ENCODE data around the gene ALDH3B2.
"Not testable (repeated sequence)": the region's sequence is repeated elsewhere in the genome, so short reads cannot be mapped to it uniquely, and the experiment has no call there.

Gene ALDH3B2

GRCh38 chr11:67641338-67642172 lies 32.9 kb downstream of the ALDH3B2 start:
- H3K4me1 ChIP-seq: no peaks in the 10 kb centered on the region
- no peak overlapping the region for H3K27ac ChIP-seq
- H3K9me3 ChIP-seq: peaks cover 0 to 2% (median 0%) of the 10 kb centered on the region in 3 donors
- no peaks in the 10 kb centered on the region for H3K36me3 ChIP-seq
- H3K27me3 ChIP-seq: peaks cover 0 to 40% of the 10 kb centered on the region in 2 donors
- no peak for DNase-seq
- TF ChIP-seq CTCF (IDR thresholded peaks at IDR 0.05): no peak
- intact Hi-C loops (cut with DNase I; ENCODE audit: low total_unique reads): no loop called here
- H3K4me3 ChIP-seq: no peak overlapping the region

- Histone ChIP-seq H3K27ac (no peak overlapping the region), H3K27me3 (peaks cover 0 to 34% of the 10 kb centered on the region in 2 donors), H3K4me1 (no peaks in the 10 kb centered on the region), H3K36me3 (no peaks in the 10 kb centered on the region), H3K9me3 (peaks cover 0 to 2% (median 0%) of the 10 kb centered on the region in 3 donors), H3K4me3 (no peak overlapping the region)
- no peak for DNase-seq
- TF ChIP-seq CTCF (IDR thresholded peaks at IDR 0.05): no peak
- intact Hi-C loops (cut with DNase I; ENCODE audit: low total_unique reads): no loop called here
Observed at GRCh38 chr11:67640758-67641337, 33.6 kb downstream of the ALDH3B2 start.

GRCh38 chr11:67640021-67640757 lies 34.2 kb downstream of the ALDH3B2 start:
- intact Hi-C loops (cut with DNase I; ENCODE audit: low total_unique reads): no loop called here
- DNase-seq: peak in 1 of 2 donors; percentile 51
- Histone ChIP-seq H3K4me3 (no peak overlapping the region), H3K27me3 (peaks cover 0 to 29% of the 10 kb centered on the region in 2 donors), H3K36me3 (no peaks in the 10 kb centered on the region), H3K27ac (no peak overlapping the region), H3K4me1 (no peaks in the 10 kb centered on the region), H3K9me3 (peaks cover 0 to 2% (median 0%) of the 10 kb centered on the region in 3 donors)
- peak; percentile 35 to 44 for TF ChIP-seq CTCF (IDR thresholded peaks at IDR 0.05)

GRCh38 chr11:67639438-67639859 lies 35.0 kb downstream of the ALDH3B2 start, which contains the start of gene TBX10:
Gene TBX10, minus strand, starts transcription at chr11:67639763. Its CDS starts 291 bp downstream, at chr11:67639472.
- no peak within 1 kb of the TSS for H3K27ac ChIP-seq
- H3K27me3 ChIP-seq: peaks cover 0 to 37% of the 10 kb centered on the region in 2 donors
- no peak for TF ChIP-seq CTCF (IDR thresholded peaks at IDR 0.05)
- intact Hi-C loops (cut with DNase I; ENCODE audit: low total_unique reads): no loop called here
- H3K4me1 ChIP-seq: no peaks in the 10 kb centered on the region
- no peak for DNase-seq
- no peaks in the 10 kb centered on the region for H3K36me3 ChIP-seq
- H3K4me3 ChIP-seq: no peak within 1 kb of the TSS
- H3K9me3 ChIP-seq: peaks cover 0 to 2% (median 0%) of the 10 kb centered on the region in 3 donors

GRCh38 chr11:67638535-67639437 lies 35.6 kb downstream of the ALDH3B2 start:
- peaks cover 0 to 2% (median 0%) of the 10 kb centered on the region in 3 donors for H3K9me3 ChIP-seq
- intact Hi-C loops (cut with DNase I; ENCODE audit: low total_unique reads): no loop called here
- no peak for TF ChIP-seq CTCF (IDR thresholded peaks at IDR 0.05)
- H3K36me3 ChIP-seq: no peaks in the 10 kb centered on the region
- H3K4me3 ChIP-seq: no peak overlapping the region
- H3K4me1 ChIP-seq: no peaks in the 10 kb centered on the region
- no peak for DNase-seq
- H3K27ac ChIP-seq: no peak overlapping the region
- peaks cover 0 to 40% of the 10 kb centered on the region in 2 donors for H3K27me3 ChIP-seq

- H3K36me3 ChIP-seq; H3K4me1 ChIP-seq; H3K27ac ChIP-seq; intact Hi-C loops (cut with DNase I; ENCODE audit: low total_unique reads); DNase-seq; H3K4me3 ChIP-seq; H3K9me3 ChIP-seq: not testable (repeated sequence)
- H3K27me3 ChIP-seq: peaks cover 0 to 40% of the 10 kb centered on the region in 2 donors
Observed at GRCh38 chr11:67637441-67637840, 37.0 kb downstream of the ALDH3B2 start.
